Measurements from ENCODE around the gene CDC42BPB.
"Not testable (repeated sequence)": the region's sequence is repeated elsewhere in the genome, so short reads cannot be mapped to it uniquely, and the experiment has no call there.

The CDC42BPB gene

GRCh38 chr14:103056322-103057027 lies 874 bp downstream of the CDC42BPB start:
- peak overlapping the region; percentile 94 for H3K27ac ChIP-seq
- ChIA-PET POLR2A (ENCODE audit: low non-redundant PET) (interaction anchor here (0.7 kb wide), 1 partner anchor 29 kb away, joined by 3 read pairs; no protein-coding TSS in a partner anchor), CTCF (interaction anchor here (0.5 to 1.1 kb wide), 4 partner anchors 18 to 619 kb away, joined by 3 to 9 read pairs (median 4); no protein-coding TSS in a partner anchor)
- DNase-seq (ENCODE audit: low spot score), result no peak
- TF ChIP-seq CTCF (conservative IDR thresholded peaks at IDR 0.05; ENCODE audit: low read depth), result no peak

GRCh38 chr14:103055695-103056094 lies 1.7 kb downstream of the CDC42BPB start:
- no peak for DNase-seq (ENCODE audit: low spot score)
- ChIA-PET CTCF (interaction anchor here (0.6 to 1.1 kb wide), 2 partner anchors 71 to 618 kb away, joined by 3 to 4 read pairs; no protein-coding TSS in a partner anchor), POLR2A (ENCODE audit: low non-redundant PET) (interaction anchor here (0.7 kb wide), 1 partner anchor 29 kb away, joined by 3 read pairs; no protein-coding TSS in a partner anchor)
- no peak for TF ChIP-seq CTCF (conservative IDR thresholded peaks at IDR 0.05; ENCODE audit: low read depth)
- no peak overlapping the region for H3K27ac ChIP-seq

GRCh38 chr14:103052407-103052806 lies 4.9 kb downstream of the CDC42BPB start:
- CTCF ChIA-PET, result interaction anchor here (0.5 kb wide), 1 partner anchor 382 kb away, joined by 3 read pairs; no protein-coding TSS in a partner anchor
- POLR2A ChIA-PET (ENCODE audit: low non-redundant PET), result no interaction called here
- no peak overlapping the region for H3K27ac ChIP-seq
- TF ChIP-seq CTCF (conservative IDR thresholded peaks at IDR 0.05; ENCODE audit: low read depth), result no peak
- no peak for DNase-seq (ENCODE audit: low spot score)

GRCh38 chr14:103050935-103051334 lies 6.4 kb downstream of the CDC42BPB start:
- CTCF ChIA-PET, result no interaction called here

GRCh38 chr14:103047453-103047852 lies 9.9 kb downstream of the CDC42BPB start:
- H3K27ac ChIP-seq; POLR2A ChIA-PET (ENCODE audit: low non-redundant PET); CTCF ChIA-PET; DNase-seq (ENCODE audit: low spot score): not testable (repeated sequence)

More at GRCh38 chr14:103050935-103051334, 6.4 kb downstream of the CDC42BPB start:
- no peak for TF ChIP-seq CTCF (conservative IDR thresholded peaks at IDR 0.05; ENCODE audit: low read depth)
- POLR2A ChIA-PET (ENCODE audit: low non-redundant PET), result no interaction called here
- no peak for DNase-seq (ENCODE audit: low spot score)
- no peak overlapping the region for H3K27ac ChIP-seq

GRCh38 chr14:103045371-103045869 lies 11.9 kb downstream of the CDC42BPB start:
- no peak for DNase-seq (ENCODE audit: low spot score)
- peak overlapping the region; percentile 12; the same call in 1 of the 2 replicates for H3K27ac ChIP-seq
- ChIA-PET POLR2A (ENCODE audit: low non-redundant PET) (no interaction called here), CTCF (interaction anchor here (0.6 kb wide), 1 partner anchor 22 kb away, joined by 3 read pairs; no protein-coding TSS in a partner anchor)
- no peak for TF ChIP-seq CTCF (conservative IDR thresholded peaks at IDR 0.05; ENCODE audit: low read depth)
